ENCODE measurements around the gene SUN2. TPM values are rescaled to one million over a fixed set of nuclear protein-coding genes. Genes with fewer than 3 reads are reported as not detected.

Gene SUN2
- total and polyA plus RNA-seq, 2 of the 13 experiments (the other 11 are each of a cell fraction or from before 2014, with no cell fraction given), result 45.6 to 56.6 TPM

DNA sequence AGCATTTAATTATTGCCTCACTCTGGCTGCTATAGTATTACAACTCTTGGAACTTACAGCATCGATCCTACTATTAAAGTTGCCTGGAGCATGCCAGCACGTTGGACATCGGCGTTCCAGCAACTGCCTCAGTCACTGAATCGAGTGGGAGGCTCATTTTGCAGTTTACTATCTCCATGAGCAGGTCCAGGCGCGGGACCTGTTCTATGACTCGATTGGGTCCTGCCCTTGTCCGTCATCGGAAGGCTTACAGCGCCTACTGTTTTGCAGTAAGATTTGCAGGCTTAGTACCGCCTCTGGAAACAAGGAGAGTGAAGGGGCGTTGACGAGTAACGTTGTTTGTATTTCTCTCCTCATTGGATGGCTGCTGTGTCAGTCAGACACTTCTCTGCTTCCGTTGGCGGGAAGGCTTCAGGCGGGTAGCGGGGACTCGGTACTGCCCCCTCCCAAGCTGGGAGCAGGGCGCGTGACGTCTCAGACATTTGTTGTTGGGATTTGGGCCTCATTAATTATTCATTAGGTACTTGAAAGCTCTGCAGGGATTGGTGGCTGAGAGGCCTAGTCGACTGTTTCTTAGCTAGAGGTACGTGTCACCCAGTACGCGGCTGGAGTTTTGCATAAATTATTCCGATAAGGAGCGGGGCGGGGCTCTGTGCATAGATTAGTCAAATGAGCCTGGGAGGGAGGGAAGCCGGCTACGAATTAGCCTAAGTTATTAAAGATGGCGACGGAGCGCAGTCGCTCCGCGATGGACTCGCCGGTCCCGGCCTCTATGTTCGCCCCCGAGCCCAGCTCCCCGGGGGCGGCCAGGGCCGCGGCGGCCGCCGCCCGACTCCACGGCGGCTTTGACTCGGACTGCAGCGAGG, 50.3 kb downstream of the SUN2 start, which contains the start of gene GTPBP1 (continued):
- TF ChIP-seq, protein P1, sequence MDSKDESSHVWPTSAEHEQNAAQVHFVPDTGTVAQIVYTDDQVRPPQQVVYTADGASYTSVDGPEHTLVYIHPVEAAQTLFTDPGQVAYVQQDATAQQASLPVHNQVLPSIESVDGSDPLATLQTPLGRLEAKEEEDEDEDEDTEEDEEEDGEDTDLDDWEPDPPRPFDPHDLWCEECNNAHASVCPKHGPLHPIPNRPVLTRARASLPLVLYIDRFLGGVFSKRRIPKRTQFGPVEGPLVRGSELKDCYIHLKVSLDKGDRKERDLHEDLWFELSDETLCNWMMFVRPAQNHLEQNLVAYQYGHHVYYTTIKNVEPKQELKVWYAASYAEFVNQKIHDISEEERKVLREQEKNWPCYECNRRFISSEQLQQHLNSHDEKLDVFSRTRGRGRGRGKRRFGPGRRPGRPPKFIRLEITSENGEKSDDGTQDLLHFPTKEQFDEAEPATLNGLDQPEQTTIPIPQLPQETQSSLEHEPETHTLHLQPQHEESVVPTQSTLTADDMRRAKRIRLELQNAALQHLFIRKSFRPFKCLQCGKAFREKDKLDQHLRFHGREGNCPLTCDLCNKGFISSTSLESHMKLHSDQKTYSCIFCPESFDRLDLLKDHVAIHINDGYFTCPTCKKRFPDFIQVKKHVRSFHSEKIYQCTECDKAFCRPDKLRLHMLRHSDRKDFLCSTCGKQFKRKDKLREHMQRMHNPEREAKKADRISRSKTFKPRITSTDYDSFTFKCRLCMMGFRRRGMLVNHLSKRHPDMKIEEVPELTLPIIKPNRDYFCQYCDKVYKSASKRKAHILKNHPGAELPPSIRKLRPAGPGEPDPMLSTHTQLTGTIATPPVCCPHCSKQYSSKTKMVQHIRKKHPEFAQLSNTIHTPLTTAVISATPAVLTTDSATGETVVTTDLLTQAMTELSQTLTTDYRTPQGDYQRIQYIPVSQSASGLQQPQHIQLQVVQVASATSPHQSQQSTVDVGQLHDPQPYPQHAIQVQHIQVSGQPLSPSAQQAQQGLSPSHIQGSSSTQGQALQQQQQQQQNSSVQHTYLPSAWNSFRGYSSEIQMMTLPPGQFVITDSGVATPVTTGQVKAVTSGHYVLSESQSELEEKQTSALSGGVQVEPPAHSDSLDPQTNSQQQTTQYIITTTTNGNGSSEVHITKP (CRISPR knock-in tag; IDR thresholded peaks at IDR 0.05; ENCODE audit: low read depth), result peak; percentile 64
- TF ChIP-seq, protein P2, sequence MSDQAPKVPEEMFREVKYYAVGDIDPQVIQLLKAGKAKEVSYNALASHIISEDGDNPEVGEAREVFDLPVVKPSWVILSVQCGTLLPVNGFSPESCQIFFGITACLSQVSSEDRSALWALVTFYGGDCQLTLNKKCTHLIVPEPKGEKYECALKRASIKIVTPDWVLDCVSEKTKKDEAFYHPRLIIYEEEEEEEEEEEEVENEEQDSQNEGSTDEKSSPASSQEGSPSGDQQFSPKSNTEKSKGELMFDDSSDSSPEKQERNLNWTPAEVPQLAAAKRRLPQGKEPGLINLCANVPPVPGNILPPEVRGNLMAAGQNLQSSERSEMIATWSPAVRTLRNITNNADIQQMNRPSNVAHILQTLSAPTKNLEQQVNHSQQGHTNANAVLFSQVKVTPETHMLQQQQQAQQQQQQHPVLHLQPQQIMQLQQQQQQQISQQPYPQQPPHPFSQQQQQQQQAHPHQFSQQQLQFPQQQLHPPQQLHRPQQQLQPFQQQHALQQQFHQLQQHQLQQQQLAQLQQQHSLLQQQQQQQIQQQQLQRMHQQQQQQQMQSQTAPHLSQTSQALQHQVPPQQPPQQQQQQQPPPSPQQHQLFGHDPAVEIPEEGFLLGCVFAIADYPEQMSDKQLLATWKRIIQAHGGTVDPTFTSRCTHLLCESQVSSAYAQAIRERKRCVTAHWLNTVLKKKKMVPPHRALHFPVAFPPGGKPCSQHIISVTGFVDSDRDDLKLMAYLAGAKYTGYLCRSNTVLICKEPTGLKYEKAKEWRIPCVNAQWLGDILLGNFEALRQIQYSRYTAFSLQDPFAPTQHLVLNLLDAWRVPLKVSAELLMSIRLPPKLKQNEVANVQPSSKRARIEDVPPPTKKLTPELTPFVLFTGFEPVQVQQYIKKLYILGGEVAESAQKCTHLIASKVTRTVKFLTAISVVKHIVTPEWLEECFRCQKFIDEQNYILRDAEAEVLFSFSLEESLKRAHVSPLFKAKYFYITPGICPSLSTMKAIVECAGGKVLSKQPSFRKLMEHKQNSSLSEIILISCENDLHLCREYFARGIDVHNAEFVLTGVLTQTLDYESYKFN (CRISPR knock-in tag; conservative IDR thresholded peaks at IDR 0.05), result 0 out of 2 replicates have a peak, but pooled peaks have one; percentile 8
- TF ChIP-seq, protein P3, sequence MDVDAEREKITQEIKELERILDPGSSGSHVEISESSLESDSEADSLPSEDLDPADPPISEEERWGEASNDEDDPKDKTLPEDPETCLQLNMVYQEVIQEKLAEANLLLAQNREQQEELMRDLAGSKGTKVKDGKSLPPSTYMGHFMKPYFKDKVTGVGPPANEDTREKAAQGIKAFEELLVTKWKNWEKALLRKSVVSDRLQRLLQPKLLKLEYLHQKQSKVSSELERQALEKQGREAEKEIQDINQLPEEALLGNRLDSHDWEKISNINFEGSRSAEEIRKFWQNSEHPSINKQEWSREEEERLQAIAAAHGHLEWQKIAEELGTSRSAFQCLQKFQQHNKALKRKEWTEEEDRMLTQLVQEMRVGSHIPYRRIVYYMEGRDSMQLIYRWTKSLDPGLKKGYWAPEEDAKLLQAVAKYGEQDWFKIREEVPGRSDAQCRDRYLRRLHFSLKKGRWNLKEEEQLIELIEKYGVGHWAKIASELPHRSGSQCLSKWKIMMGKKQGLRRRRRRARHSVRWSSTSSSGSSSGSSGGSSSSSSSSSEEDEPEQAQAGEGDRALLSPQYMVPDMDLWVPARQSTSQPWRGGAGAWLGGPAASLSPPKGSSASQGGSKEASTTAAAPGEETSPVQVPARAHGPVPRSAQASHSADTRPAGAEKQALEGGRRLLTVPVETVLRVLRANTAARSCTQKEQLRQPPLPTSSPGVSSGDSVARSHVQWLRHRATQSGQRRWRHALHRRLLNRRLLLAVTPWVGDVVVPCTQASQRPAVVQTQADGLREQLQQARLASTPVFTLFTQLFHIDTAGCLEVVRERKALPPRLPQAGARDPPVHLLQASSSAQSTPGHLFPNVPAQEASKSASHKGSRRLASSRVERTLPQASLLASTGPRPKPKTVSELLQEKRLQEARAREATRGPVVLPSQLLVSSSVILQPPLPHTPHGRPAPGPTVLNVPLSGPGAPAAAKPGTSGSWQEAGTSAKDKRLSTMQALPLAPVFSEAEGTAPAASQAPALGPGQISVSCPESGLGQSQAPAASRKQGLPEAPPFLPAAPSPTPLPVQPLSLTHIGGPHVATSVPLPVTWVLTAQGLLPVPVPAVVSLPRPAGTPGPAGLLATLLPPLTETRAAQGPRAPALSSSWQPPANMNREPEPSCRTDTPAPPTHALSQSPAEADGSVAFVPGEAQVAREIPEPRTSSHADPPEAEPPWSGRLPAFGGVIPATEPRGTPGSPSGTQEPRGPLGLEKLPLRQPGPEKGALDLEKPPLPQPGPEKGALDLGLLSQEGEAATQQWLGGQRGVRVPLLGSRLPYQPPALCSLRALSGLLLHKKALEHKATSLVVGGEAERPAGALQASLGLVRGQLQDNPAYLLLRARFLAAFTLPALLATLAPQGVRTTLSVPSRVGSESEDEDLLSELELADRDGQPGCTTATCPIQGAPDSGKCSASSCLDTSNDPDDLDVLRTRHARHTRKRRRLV (CRISPR knock-in tag; IDR thresholded peaks at IDR 0.05), result 0 out of 2 replicates have a peak, but pooled peaks have one; percentile 43
- TF ChIP-seq, protein P4, sequence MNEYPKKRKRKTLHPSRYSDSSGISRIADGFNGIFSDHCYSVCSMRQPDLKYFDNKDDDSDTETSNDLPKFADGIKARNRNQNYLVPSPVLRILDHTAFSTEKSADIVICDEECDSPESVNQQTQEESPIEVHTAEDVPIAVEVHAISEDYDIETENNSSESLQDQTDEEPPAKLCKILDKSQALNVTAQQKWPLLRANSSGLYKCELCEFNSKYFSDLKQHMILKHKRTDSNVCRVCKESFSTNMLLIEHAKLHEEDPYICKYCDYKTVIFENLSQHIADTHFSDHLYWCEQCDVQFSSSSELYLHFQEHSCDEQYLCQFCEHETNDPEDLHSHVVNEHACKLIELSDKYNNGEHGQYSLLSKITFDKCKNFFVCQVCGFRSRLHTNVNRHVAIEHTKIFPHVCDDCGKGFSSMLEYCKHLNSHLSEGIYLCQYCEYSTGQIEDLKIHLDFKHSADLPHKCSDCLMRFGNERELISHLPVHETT (CRISPR knock-in tag; conservative IDR thresholded peaks at IDR 0.05), result no peak
- TF ChIP-seq U2AF1 (optimal IDR thresholded peaks at IDR 0.05; ENCODE audit: low read depth, low read length) (no peak), ETV6 (CRISPR knock-in tag; conservative IDR thresholded peaks at IDR 0.05) (no peak), ZBTB3 (CRISPR knock-in tag; IDR thresholded peaks at IDR 0.05; ENCODE audit: borderline replicate concordance, low read depth) (no peak)
- TF ChIP-seq, protein P5, sequence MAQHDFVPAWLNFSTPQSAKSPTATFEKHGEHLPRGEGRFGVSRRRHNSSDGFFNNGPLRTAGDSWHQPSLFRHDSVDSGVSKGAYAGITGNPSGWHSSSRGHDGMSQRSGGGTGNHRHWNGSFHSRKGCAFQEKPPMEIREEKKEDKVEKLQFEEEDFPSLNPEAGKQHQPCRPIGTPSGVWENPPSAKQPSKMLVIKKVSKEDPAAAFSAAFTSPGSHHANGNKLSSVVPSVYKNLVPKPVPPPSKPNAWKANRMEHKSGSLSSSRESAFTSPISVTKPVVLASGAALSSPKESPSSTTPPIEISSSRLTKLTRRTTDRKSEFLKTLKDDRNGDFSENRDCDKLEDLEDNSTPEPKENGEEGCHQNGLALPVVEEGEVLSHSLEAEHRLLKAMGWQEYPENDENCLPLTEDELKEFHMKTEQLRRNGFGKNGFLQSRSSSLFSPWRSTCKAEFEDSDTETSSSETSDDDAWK (CRISPR knock-in tag; IDR thresholded peaks at IDR 0.05), result no peak

All from HepG2 (cell line).